HEK293 (cell line): ENCODE measurements around the gene ZC3H11A.

ENCODE experiments used
- CTCF ChIA-PET: fragments of 350-600 bp; formaldehyde crosslinking; extraction: SDS; loops from one replicate; lab custom pipeline; 2021; ENCODE audit warnings: antibody characterized with exemption; lab: Yijun Ruan, JAX
- POLR2A ChIA-PET: fragments of 300-600 bp; formaldehyde crosslinking; extraction: SDS; loops from one replicate; lab custom pipeline; 2020; ENCODE audit warnings: antibody characterized with exemption, inconsistent platforms; lab: Yijun Ruan, JAX
- H3K27ac ChIP-seq: fragments of 200-500 bp; sonication (Bioruptor generic); 2 replicates; pipeline ENCODE4 v1.5.1; 2014; ENCODE audit warnings: low read depth, low read length, control low read depth, inconsistent platforms; ENCODE audit errors: extremely low read depth
- H3K36me3 ChIP-seq, 2 experiments: fragments of 200-500 bp in 1 of 2; sonication (Bioruptor generic) in 1 of 2; 1 replicate in 1 of 2; 2 replicates in 1 of 2; pipeline ENCODE4 v1.5.1; 2014 to 2017; ENCODE audit warnings: inconsistent platforms in 2 of 2, low read length in 2 of 2; ENCODE audit not compliant: control insufficient read depth in 2 of 2, insufficient read depth in 1 of 2
- H3K4me1 ChIP-seq: fragments of 200-500 bp; sonication (Bioruptor generic); 2 replicates; pipeline ENCODE4 v1.5.1; 2014; ENCODE audit warnings: mild to moderate bottlenecking, low read length, inconsistent platforms; ENCODE audit not compliant: control insufficient read depth, insufficient read depth
- H3K4me3 ChIP-seq: 2 replicates; pipeline ENCODE4 v1.5.1; 2011; ENCODE audit warnings: low read depth, mild to moderate bottlenecking, control low read depth, low read length, moderate library complexity
- H3K9me3 ChIP-seq: fragments of 200-500 bp; sonication (Bioruptor generic); 2 replicates; pipeline ENCODE4 v1.5.1; 2014; ENCODE audit warnings: low read depth, low read length, inconsistent platforms; ENCODE audit not compliant: control insufficient read depth, insufficient read depth
- AEBP2 ChIP-seq: fragments of 450-650 bp; formaldehyde crosslinking; IDR thresholded peaks from 2 replicates; pipeline ENCODE4 v1.5.1; 2016; ENCODE audit warnings: missing biosample characterization, missing genetic modification characterization, borderline replicate concordance
- TSHZ1 ChIP-seq: fragments of 450-650 bp; formaldehyde crosslinking; IDR thresholded peaks from 2 replicates; pipeline ENCODE4 v1.5.1; 2016; ENCODE audit warnings: missing biosample characterization, missing genetic modification characterization, borderline replicate concordance
- WT1 ChIP-seq: fragments of 450-650 bp; formaldehyde crosslinking; IDR thresholded peaks from 2 replicates; pipeline ENCODE4 v1.5.1; 2016; ENCODE audit warnings: missing biosample characterization, missing genetic modification characterization
- ZFP69B ChIP-seq: fragments of 450-650 bp; formaldehyde crosslinking; IDR thresholded peaks from 2 replicates; pipeline ENCODE4 v1.5.1; 2016; ENCODE audit warnings: missing biosample characterization, missing genetic modification characterization
- ZNF155 ChIP-seq: fragments of 450-650 bp; formaldehyde crosslinking; IDR thresholded peaks from 2 replicates; pipeline ENCODE4 v1.5.1; 2016; ENCODE audit warnings: missing biosample characterization, missing genetic modification characterization
- ZNF214 ChIP-seq: fragments of 450-650 bp; formaldehyde crosslinking; IDR thresholded peaks from 2 replicates; pipeline ENCODE4 v1.5.1; 2017; ENCODE audit warnings: missing biosample characterization, mild to moderate bottlenecking, missing genetic modification characterization, borderline replicate concordance
- ZNF26 ChIP-seq: fragments of 450-650 bp; formaldehyde crosslinking; IDR thresholded peaks from 2 replicates; pipeline ENCODE4 v1.5.1; 2016; ENCODE audit warnings: missing biosample characterization, missing genetic modification characterization
- ZNF423 ChIP-seq: fragments of 450-650 bp; formaldehyde crosslinking; IDR thresholded peaks from 2 replicates; pipeline ENCODE4 v1.5.1; 2016; ENCODE audit warnings: missing biosample characterization, missing genetic modification characterization
- ZNF488 ChIP-seq: fragments of 450-650 bp; formaldehyde crosslinking; IDR thresholded peaks from 2 replicates; pipeline ENCODE4 v1.5.1; 2016; ENCODE audit warnings: missing biosample characterization, missing genetic modification characterization
- ZNF558 ChIP-seq: fragments of 450-650 bp; formaldehyde crosslinking; IDR thresholded peaks from 2 replicates; pipeline ENCODE4 v1.5.1; 2016; ENCODE audit warnings: missing biosample characterization, missing genetic modification characterization
- ZNF623 ChIP-seq: fragments of 450-650 bp; formaldehyde crosslinking; IDR thresholded peaks from 2 replicates; pipeline ENCODE4 v1.5.1; 2016; ENCODE audit warnings: missing biosample characterization, missing genetic modification characterization
- ZNF639 ChIP-seq: fragments of 450-650 bp; formaldehyde crosslinking; IDR thresholded peaks from 2 replicates; pipeline ENCODE4 v1.5.1; 2016; ENCODE audit warnings: missing biosample characterization, missing genetic modification characterization
- ZNF707 ChIP-seq: fragments of 450-650 bp; formaldehyde crosslinking; IDR thresholded peaks from 2 replicates; pipeline ENCODE4 v1.5.1; 2016; ENCODE audit warnings: missing biosample characterization, missing genetic modification characterization
- ZNF837 ChIP-seq: fragments of 450-650 bp; formaldehyde crosslinking; IDR thresholded peaks from 2 replicates; pipeline ENCODE4 v1.5.1; 2016; ENCODE audit warnings: missing biosample characterization, missing genetic modification characterization
- ZSCAN5A ChIP-seq: fragments of 450-650 bp; formaldehyde crosslinking; IDR thresholded peaks from 2 replicates; pipeline ENCODE4 v1.5.1; 2016; ENCODE audit warnings: missing biosample characterization, missing genetic modification characterization

ZC3H11A gene

GRCh38 chr1:203826175-203826574, 30.8 kb downstream of the ZC3H11A start (continued):
- TF ChIP-seq ZNF558 (tag by site-specific recombination), result no peak
- TF ChIP-seq, all 188 proteins: peak for 0

- Histone ChIP-seq H3K9me3 (no peaks in the 10 kb centered on the region), H3K4me1 (no peaks in the 10 kb centered on the region), H3K36me3 (peaks cover 59 to 86% of the 10 kb centered on the region in 2 experiments), H3K27ac (no peak overlapping the region), H3K4me3 (no peak overlapping the region)
- POLR2A ChIA-PET, result no interaction called here
- no peak for TF ChIP-seq ZNF837 (tag by site-specific recombination)
- TF ChIP-seq ZNF488 (tag by site-specific recombination), result no peak
- no peak for TF ChIP-seq ZNF707 (tag by site-specific recombination)
- TF ChIP-seq ZSCAN5A, result no peak
- no peak for TF ChIP-seq ZFP69B (tag by site-specific recombination)
- no peak for TF ChIP-seq ZNF423 (tag by site-specific recombination)
- TF ChIP-seq WT1 (tag by site-specific recombination), result no peak
- no peak for TF ChIP-seq ZNF214
- no peak for TF ChIP-seq AEBP2 (tag by site-specific recombination)
- no peak for TF ChIP-seq ZNF623 (tag by site-specific recombination)
- no peak for TF ChIP-seq ZNF26 (tag by site-specific recombination)
- no peak for TF ChIP-seq ZNF155 (tag by site-specific recombination)
- TF ChIP-seq TSHZ1, result no peak
- no peak for TF ChIP-seq ZNF639 (tag by site-specific recombination)
- CTCF ChIA-PET, result no interaction called here
Observed at GRCh38 chr1:203828002-203828401, 32.6 kb downstream of the ZC3H11A start.
